C4-2B (cell line): ENCODE measurements around the gene REXO1.
A peak's percentile ranks its signal among the peaks of the same experiment; 100 is the strongest.

Experiments
- H3K27ac ChIP-seq: fragments of 450-650 bp; 2 replicates; pipeline ENCODE4 v1.5.1; 2017
- CTCF ChIP-seq: fragments of 450-650 bp; conservative IDR thresholded peaks from 2 replicates; pipeline ENCODE4 v1.5.1; 2017; ENCODE audit warnings: mild to moderate bottlenecking
- ZFX ChIP-seq: fragments of 450-650 bp; IDR thresholded peaks from 2 replicates; pipeline ENCODE4 v1.6.1; 2017

REXO1 gene

GRCh38 chr19:1855040-1855827, 7.0 kb upstream of the REXO1 start:
- peak overlapping the region; percentile 51 for H3K27ac ChIP-seq
- TF ChIP-seq CTCF (no peak), ZFX (no peak)

- peak overlapping the region; percentile 51 for H3K27ac ChIP-seq
- TF ChIP-seq ZFX = no peak
- no peak for TF ChIP-seq CTCF
These were observed 6.3 kb upstream of the REXO1 start for GRCh38 chr19:1854542-1855039.

GRCh38 chr19:1854039-1854541, 5.8 kb upstream of the REXO1 start:
- peak overlapping the region; percentile 51; the same call in 1 of the 2 replicates for H3K27ac ChIP-seq
- TF ChIP-seq CTCF (no peak), ZFX (no peak)

GRCh38 chr19:1853295-1854038, 5.2 kb upstream of the REXO1 start:
- TF ChIP-seq ZFX (no peak), CTCF (peak; percentile 96)
- H3K27ac ChIP-seq = peak overlapping the region; percentile 51

GRCh38 chr19:1852581-1853128, 4.4 kb upstream of the REXO1 start:
- TF ChIP-seq CTCF = no peak
- no peak for TF ChIP-seq ZFX
- H3K27ac ChIP-seq = peak overlapping the region; percentile 51; the same call in 1 of the 2 replicates

- TF ChIP-seq CTCF (no peak), ZFX (no peak)
- H3K27ac ChIP-seq = no peak overlapping the region
These were observed 3.6 kb upstream of the REXO1 start for GRCh38 chr19:1851654-1852580.
